Activated T-cell treated with anti-CD3 and anti-CD28 coated beads for 48 hours (primary cell): ENCODE data around the gene STAP2.
A peak's percentile ranks its signal among the peaks of the same experiment; 100 is the strongest.

Experiments used
- DNase-seq: peaks from one replicate; pipeline ENCODE4 v3.0.0-alpha.2; 2020; ENCODE audit warnings: low read depth

The STAP2 gene

DNA sequence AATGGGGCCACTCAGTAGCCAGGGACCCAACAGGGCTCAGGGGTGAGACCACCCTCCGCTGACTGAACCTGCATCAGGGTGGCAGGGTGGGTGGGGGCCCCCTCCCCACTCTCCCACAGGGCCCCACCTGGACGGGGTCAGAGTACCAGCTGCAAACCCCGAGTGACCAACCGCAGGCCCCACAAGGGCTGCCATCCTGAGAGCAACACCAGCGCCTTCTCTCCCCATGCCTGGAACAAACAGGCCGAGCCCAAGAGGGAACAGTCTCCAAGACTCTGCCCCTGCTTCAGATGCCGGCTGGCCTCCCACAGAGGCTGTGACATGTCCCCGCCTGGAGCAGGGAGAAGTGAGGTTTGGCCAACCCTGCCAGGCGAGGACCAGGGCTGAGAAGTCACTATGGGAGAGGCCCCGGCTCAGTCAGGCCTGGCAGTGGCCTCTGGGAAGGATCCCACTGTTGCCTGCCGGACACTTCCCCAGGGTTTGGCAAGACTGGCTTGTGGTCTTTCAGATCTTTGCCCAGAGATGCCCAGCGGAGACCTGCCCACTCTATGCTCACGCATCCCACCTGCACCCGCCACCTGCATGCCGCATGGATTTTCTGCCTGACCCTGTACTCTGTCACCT, 31.9 kb upstream of the STAP2 start:
- no peak for DNase-seq

DNA sequence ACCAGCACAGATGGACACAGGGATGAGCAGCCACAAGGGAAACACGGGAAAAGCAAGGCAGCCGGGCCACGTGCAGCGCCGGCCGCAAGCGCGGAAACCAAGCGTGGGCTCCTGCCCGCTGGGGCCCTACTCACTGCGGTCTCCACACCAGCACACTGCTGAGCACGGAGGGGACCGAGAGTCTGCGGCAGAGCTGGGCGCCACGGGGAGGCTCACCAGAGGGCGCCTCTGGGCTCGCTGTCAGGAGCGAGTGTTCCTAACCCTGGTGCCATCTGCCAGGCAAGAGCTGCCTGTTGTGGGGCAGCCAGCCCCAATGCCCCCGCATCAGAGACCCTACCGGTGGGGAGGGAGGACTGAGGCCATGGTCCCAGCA, 31.2 kb upstream of the STAP2 start:
- peak; percentile 79 for DNase-seq

DNA sequence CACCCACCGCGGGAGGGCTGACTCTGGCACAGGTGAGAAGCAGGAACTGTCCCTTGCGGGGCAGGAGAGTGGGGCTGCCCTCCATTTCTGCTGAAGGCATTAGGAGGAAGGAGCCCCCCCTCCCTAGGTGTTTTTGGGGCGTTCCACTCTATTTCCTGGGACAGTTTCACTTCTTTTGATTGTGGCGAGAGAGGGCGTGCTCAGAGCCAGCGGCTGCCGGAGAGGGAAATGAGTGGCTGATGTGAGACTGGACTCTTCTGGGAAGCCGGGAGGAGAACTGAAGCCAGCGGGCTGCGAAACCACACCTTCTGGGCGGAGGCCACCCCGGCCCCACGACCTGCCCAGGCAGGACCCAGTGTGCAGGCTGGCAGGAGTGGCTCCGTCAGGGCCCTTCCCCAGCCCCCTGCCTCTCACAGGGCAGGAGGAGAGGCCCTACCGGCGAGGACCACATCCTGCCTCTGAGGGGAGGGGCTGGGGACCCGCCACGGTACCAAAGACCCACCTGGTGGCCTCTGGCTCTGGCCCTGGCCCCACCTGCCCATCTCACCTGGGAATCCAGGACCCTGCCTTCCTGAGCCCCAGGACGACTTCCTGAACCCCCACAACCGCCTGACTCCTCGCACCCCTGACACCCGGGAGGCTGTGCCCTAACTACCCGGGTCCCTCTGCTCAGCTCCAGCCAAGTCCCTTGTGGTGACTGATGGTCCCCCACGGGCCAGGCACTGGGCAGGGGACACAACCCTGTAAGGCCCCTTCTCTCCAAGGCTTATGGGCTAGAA, 30.7 kb upstream of the STAP2 start:
- peak; percentile 66 for DNase-seq

DNA sequence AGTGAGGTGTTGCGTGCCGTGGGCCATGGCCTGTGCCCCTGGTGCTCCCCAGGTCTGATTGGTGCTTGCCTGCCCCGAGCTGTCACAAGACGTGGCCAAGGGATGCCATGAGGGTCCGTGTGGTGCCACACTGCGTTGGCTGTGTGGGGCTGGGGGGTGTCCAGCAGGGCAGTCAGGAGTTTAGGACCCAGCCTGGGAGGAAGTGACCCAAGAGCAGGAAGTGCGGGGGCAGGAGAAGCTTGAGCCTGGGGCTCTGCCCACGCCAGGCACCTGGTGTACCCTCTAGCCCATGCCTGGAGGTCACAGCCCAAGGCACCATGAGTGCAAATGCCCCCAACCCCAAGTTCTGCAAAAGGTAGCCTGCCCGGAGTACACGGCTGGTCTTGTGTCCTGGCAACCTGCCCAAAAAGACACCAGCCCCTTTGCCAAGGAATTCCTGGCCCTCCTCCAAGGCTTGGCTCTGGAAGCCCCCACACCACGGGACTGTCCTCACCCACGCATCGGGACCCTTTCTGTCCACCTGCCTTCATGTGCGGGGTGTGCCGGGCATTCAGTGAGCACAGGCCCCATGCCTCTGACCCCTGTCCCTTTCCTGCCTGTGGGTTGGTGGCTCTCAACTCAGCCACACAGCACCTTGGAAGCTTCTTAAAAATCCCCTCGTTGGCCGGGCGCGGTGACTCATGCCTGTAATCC, 29.6 kb upstream of the STAP2 start:
- no peak for DNase-seq

DNA sequence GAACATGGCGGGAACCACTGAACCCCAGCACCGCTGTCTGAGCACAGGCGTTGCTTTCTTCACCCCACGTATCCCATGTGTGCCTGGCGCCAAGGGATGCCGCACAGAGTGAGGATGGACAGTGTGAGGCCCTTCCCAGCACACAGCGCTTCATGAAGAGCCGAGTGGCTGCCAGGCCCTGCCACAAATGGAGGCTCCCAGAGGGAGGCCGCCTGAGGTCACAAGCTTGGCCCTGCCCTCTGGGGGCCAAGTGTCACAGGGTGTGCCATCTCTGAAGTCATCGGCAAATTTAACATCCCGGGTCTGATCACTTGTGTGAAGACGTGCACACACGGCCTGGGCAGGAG, 29.1 kb upstream of the STAP2 start:
- no peak for DNase-seq

DNA sequence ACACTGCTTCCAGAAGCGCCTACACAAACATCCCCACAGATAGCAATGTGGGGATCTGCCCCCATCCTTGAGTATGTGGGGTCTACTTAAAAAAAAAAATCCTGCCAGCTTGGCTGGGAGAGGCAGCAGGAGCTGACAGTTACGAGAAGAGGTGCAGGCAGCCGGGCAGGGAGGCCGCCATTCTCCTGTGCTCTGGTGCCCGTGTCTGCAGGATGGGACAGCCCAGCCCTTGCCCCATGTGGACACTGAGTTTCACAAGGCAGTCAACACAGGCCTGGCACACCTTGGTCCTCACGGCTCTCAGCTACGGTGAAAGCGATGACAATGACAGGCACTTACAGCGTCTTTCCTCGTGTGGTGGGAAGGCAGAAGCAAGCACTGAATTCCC, 28.7 kb upstream of the STAP2 start:
- no peak for DNase-seq

DNA sequence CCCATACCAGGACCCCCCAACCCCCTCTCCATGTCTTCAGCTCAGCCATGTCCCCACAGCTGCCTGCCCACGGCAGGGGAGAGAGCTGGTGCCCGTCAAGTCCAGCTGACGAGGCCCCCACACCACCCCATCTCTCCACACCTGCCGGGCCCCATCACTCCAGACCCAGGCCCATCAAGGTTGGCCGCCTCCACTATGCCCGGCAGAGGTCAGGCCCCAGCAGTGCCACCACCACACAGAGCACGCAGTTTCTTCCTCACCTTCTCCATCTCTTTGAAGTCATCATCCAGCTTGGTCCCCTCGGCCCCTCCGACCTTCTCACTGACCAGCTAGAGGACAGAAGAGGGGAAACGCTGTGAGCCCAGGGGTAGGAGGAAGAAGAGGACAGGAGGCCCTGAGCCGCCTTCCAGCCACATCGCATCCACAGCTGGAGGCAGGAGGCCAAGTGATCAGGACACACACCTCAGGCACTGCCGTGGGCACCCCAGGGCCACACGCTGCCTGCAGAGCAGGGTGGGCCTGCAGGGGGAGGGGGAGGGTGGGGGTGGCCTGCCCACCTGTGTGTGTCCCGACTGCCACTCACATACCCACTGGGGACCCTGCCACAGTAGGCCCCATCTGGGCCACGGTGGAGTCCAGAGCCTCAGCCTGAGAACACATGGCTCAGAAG, 28.2 kb upstream of the STAP2 start:
- no peak for DNase-seq

DNA sequence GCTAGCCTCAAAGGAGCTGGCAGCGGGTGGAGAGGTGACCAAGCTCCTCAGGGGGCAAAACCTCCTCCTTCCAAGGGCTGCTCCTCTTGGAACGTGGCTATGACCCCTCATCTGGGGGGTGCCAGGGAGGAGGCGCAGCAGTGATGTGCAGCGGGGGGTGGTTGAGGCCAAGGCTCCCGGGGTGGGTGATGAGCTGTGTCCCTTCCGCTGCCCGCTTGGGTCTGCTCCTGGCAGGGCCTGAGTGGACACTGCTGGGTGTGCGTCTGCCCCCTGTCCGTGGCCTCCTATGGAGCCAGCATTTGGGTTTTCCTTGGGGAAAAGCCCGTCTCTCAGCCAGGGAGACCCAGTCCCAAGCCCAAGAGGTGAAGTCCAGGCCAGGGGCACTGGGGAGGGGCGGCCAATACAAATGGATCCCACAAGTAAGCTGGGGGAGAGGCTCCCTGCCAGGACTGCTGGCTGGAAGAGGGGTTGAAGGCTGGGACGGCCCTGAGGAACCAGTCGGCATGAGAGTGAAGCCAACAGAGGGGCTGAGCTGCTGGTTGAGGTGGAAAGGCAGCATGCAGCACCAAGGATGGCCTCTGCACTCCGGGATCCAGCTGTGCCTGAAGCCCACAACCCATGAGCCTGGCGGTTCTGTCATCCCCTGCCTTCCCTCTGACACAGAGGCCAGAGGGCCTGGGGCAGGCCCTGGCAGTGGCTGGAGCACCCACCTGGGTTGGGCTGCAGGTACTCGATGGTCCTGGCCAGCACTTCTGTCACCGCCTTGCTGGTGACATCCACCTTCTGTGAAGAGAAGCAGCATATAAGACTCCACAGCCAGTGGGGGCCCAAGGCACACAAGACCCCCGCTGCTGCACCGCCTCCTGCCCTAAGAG, 27.4 kb upstream of the STAP2 start:
- no peak for DNase-seq

DNA sequence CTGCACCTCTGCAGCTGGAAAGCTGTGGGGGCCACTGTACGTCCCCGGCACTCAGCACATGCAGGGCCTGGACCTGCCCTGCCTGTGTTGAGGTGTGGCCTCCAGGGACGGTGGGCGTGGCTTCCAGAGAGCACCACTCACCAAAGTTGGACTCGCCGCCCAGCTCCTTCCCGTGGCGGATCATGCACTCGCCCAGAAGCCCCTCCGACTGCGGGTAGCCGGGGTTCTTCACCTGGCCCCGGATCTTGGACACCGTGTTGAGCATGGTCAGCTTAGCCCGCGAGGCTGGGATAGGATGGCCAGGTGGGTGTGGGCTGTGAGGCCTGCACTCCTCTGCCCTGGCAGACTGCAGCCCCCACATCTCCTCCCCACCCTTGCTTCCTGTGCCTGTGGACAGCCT, 26.7 kb upstream of the STAP2 start:
- DNase-seq, result no peak

DNA sequence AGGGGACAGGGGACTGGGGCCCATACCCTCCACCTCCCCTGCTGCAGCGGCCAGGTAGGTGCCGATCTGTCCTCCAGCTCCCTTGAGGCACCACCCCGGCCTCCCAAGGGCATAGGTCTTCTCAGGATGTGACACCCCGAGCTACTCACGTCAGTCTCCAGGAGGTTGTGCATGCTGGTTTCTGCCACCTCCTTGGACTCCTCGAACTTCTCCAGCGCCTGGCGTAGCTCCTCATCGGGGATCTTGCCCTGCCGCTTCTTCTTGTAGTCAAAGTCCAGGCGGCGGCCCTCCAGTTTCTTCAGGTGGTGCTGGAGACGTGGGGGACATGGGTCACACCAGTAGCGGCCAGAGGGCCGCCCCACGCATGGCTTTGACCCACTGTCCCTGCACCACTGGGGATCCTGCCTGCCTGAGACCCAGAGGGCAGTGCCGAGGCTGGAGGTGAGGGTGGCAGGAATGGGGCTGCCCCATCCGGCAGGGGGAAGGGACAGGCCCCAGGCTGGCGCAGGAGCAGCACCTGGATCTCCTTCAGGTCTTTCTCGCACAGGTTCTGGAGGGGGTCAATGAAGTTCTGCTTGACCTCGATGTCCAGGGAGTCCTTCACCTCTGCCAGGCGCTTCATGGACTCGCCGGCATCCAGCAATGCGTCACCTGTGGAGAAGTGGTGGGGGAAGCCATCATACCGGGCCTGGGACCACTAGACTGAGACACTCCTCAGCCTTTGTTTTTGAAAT, 25.1 kb upstream of the STAP2 start:
- no peak for DNase-seq

DNA sequence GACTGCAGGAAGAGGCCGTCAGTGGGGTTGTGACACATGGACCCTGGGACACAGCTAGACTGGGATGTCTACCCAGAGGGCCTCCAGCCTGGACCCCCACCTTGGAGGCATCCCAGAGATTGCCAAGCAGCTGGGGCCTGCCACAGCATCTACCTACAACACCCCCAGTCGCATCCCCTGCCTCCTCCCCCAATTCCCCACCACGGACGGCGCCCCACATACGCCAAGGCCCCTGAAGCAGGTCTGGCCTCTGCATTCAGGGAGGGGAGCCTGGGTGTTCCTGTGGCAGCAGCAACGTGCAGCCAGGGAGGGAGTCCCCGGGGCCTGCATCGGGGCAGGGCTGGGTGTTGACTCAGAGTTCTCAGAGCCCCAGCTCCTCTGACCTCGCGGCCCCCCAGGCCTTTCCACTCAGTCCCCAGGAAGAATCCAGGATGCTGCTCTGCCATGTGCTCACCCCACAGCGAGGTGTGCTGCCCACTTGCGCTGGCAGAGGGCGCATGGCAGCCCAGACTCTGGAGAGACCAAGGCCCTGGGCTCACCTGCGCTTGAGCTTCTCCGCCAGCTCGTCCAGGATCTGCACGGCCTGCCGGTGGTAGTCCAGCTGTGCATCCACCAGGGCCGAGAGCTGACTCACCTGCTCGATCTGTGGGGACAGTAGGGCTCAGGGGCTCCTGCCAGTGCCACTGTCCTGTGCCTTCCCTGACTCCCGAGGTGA, 24.4 kb upstream of the STAP2 start:
- DNase-seq, result no peak

DNA sequence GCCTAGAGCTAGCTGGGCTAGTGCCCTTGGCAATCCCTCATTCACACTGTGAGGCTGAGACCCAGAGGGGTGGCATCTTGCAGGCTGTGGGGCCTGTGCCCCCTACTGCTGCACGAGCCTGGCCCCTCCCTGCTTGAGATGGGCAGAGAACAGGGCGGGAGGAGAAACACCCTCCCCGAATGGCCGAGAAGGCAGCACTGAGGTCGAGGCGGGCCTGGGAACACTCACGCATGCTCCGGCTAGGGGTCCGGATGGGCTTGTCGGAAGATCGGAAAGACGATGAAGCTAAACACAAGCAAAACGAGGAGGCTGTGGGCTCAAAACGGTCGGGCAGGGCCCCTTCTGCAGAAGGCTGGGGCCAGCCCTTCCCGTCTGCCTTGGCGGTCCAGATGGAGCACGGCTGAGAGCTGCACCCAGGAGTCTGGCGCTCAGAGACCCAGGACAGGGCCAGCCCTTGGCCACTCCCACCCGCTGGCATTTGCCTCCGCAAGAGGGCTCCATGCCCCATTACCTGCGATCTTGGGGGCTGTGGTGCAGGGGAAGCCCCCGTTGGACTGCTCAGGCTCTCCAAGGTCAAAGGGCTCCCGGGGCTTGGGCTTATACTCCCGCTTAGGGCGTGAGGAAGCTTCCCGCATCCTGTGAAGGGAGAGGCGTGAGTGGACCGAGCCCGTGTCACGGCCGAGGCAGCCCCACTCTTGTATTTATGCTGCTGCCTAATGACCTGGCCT, 23.6 kb upstream of the STAP2 start:
- DNase-seq, result no peak

DNA sequence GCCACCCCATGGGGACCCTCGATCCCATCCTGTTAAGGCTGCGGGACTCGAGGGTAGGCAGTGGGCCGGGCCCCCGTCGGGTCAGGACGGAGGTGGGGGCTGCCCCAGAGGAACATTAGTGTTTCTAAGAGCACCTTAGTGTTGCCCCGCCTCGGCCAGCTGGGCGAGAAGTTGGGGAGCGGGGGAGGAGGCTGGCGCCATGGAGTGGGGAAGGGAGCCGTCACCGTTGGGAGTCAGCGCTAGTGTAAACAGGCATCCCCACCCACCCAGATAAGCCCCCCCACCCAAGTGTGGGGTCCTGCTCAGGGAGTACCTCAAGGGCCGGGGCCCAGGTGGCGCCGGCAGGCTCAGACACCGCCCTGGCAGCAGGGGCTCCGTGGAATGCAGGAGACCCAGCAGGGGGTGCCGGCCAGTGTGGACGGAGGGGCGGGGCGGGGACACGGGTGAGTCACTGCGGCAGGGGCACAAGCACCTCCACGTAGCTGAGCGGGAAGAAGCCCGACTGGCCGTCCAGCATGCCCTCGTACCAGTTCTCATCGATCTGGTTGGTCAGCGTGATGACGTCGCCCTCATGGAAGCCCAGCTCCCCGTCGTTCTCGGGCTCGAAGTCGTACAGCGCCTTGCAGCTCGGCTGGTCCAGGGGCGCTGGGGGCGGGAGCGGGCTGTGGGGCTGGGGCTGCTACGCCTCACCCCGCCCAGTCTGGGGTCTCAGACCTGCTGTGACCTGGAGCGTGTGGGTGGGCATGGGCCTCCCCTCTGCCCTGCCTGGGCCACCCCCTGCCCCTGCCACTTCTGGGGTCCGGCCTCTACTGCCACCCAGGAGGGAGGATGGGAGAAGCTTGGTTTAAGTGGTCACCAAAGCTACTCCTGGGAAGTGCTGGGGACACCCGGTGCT, 22.8 kb upstream of the STAP2 start:
- no peak for DNase-seq

DNA sequence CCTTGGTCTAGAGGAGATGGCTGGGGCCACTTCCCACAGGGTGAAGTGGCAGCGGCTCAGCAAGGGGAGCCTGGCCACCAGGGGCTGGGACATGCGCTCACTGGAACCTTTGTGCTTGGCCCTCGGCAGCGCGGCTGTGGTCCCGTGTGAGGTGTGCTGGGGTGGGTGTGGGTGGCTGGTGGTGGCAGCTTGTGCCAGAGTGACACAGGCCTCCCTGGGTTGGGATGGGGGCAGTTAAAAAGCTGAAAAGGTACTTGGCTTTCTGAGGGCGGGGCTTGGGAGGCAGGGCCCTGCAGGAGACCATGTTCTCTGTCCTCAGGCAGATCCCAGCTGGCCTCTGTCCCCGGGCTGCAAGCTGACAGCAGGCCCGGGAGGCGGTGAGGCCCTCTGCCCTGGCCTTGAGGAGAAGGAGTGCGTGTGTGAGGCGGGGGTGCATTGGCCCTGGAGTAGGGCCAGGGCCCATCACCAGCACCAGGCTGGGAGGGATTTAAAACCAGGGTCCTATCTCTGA, 22.1 kb upstream of the STAP2 start:
- DNase-seq, result no peak

DNA sequence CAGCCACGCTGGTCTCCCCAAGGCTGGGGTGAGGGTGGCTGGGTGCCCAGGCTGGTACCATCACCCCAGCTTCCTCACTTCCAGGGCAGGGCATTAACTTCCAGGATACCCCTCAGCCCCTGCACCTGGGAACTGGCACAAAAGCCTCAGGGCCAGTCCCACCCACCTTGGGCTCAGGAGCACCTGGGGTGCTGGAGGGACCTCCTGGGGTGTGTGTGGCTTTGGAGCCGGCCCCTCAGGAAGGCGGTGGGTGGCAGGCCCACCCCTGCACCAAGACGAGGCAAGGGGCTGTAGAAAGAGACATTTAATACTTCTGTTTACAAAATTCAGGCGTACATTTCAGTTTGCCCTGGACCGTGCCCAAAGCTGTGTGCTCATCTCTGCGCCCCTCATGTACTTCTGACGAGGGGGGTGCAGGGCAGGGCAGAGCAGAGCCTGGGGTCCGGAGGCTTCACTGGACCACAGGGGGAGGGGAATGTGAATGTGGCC, 21.5 kb upstream of the STAP2 start:
- DNase-seq, result no peak

DNA sequence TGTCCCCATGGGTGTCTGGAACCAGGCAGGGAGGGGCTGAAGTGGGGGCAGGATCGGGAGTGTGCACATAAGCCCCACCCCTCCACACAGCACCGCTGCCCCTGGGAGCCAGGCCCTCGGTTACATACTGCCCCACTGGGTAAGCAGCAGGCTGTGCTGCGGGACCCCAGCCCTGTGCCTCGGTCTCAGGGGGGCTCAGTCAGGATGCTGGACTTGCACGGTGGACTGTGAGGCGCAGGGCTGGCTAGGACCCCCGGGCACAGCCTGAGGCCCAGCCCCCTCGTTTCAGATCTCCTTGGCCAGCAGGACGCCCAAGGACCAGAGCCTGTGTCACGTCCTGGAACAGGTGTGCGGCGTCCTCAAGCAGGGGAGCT, 21.0 kb upstream of the STAP2 start:
- no peak for DNase-seq

DNA sequence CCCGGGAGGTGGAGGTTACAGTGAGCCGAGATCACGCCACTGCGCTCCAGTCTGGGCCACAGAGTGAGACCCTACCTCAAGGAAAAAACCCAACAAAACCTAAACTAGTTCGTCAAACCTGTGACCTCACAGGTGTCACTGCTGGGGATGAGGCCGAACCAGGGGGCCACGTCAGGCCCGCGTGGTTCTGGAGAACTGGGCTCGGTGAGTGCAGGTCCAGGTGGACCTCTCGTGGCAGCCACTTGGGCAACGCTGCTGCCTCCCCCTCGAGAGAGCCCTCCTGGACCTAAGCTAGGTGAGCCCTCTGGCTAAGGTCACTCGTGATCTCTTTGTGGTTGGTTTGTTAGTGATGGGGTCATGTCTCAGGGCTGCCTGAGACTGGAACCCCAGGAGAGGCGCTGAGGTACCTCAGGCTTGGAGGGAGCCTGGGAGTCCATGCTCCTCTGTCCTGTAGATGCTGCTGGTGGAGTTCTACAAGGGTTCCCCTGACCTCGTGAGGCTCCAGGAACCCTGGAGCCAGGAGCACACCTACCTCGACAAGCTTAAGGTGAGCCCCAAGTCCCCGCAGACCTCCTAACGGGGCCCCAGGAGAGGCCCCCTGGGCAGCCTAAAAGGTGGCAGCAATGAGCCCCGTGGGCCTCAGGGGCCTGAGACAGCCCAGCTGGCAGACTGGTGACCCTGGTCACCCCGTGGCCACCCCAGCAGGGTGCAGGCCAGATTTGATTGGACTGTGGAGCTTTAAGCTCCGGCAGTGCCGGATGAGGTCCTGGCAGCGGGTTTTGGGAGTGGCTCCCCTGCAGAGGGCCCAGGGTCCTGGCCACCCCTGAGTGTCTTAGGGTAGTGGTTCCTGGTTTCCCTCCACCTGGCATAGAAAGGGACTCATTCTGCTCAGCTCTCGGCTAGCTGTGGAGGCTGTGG, 20.3 kb upstream of the STAP2 start:
- DNase-seq, result no peak
